ENCODE results near the gene TSHZ2.
"Not testable (repeated sequence)": the region's sequence is repeated elsewhere in the genome, so short reads cannot be mapped to it uniquely, and the experiment has no call there.

Gene TSHZ2

GRCh38 chr20:53502820-53503219, 530.7 kb downstream of the TSHZ2 start:
- Histone ChIP-seq H3K36me3 (ENCODE audit: insufficient read depth, low read length) (no peaks in the 10 kb centered on the region), H3K9me3 (ENCODE audit: control insufficient read depth, insufficient read depth, low read length) (no peaks in the 10 kb centered on the region; the same call in 1 of the 2 replicates), H3K4me1 (ENCODE audit: insufficient read depth, low read length) (no peaks in the 10 kb centered on the region; the same call in 1 of the 2 replicates), H3K9ac (ENCODE audit: low read depth, low read length) (peak overlapping the region; percentile 39; the same call in 1 of the 2 replicates)

GRCh38 chr20:53503517-53503919, 531.4 kb downstream of the TSHZ2 start:
- Histone ChIP-seq H3K36me3 (ENCODE audit: insufficient read depth, low read length) (no peaks in the 10 kb centered on the region), H3K9ac (ENCODE audit: low read depth, low read length) (peak overlapping the region; percentile 39; the same call in 1 of the 2 replicates), H3K4me1 (ENCODE audit: insufficient read depth, low read length) (no peaks in the 10 kb centered on the region; the same call in 1 of the 2 replicates), H3K9me3 (ENCODE audit: control insufficient read depth, insufficient read depth, low read length) (no peaks in the 10 kb centered on the region; the same call in 1 of the 2 replicates)

GRCh38 chr20:53504106-53504505, 531.9 kb downstream of the TSHZ2 start:
- H3K4me1 ChIP-seq (ENCODE audit: insufficient read depth, low read length); H3K9ac ChIP-seq (ENCODE audit: low read depth, low read length); H3K36me3 ChIP-seq (ENCODE audit: insufficient read depth, low read length); H3K9me3 ChIP-seq (ENCODE audit: control insufficient read depth, insufficient read depth, low read length): not testable (repeated sequence)

- no peaks in the 10 kb centered on the region for H3K4me1 ChIP-seq (ENCODE audit: insufficient read depth, low read length)
- H3K9me3 ChIP-seq (ENCODE audit: control insufficient read depth, insufficient read depth, low read length) = no peaks in the 10 kb centered on the region; the same call in 1 of the 2 replicates
- no peaks in the 10 kb centered on the region for H3K36me3 ChIP-seq (ENCODE audit: insufficient read depth, low read length)
- H3K9ac ChIP-seq (ENCODE audit: low read depth, low read length) = no peak overlapping the region
Observed at GRCh38 chr20:53510262-53510661, 538.1 kb downstream of the TSHZ2 start.

GRCh38 chr20:53510704-53511103, 538.5 kb downstream of the TSHZ2 start:
- Histone ChIP-seq H3K36me3 (ENCODE audit: insufficient read depth, low read length) (no peaks in the 10 kb centered on the region), H3K4me1 (ENCODE audit: insufficient read depth, low read length) (no peaks in the 10 kb centered on the region), H3K9ac (ENCODE audit: low read depth, low read length) (no peak overlapping the region), H3K9me3 (ENCODE audit: control insufficient read depth, insufficient read depth, low read length) (no peaks in the 10 kb centered on the region; the same call in 1 of the 2 replicates)

- Histone ChIP-seq H3K4me1 (ENCODE audit: insufficient read depth, low read length) (no peaks in the 10 kb centered on the region), H3K9me3 (ENCODE audit: control insufficient read depth, insufficient read depth, low read length) (no peaks in the 10 kb centered on the region; the same call in 1 of the 2 replicates), H3K9ac (ENCODE audit: low read depth, low read length) (no peak overlapping the region), H3K36me3 (ENCODE audit: insufficient read depth, low read length) (no peaks in the 10 kb centered on the region)
Observed at GRCh38 chr20:53512076-53512475, 539.9 kb downstream of the TSHZ2 start.

- no peak overlapping the region for H3K9ac ChIP-seq (ENCODE audit: low read depth, low read length)
- no peaks in the 10 kb centered on the region for H3K4me1 ChIP-seq (ENCODE audit: insufficient read depth, low read length)
- H3K9me3 ChIP-seq (ENCODE audit: control insufficient read depth, insufficient read depth, low read length) = no peaks in the 10 kb centered on the region; the same call in 1 of the 2 replicates
- no peaks in the 10 kb centered on the region for H3K36me3 ChIP-seq (ENCODE audit: insufficient read depth, low read length)
Observed at GRCh38 chr20:53513168-53513488, 541.0 kb downstream of the TSHZ2 start.

- Histone ChIP-seq H3K4me1 (ENCODE audit: insufficient read depth, low read length) (no peaks in the 10 kb centered on the region), H3K9me3 (ENCODE audit: control insufficient read depth, insufficient read depth, low read length) (no peaks in the 10 kb centered on the region; the same call in 1 of the 2 replicates), H3K36me3 (ENCODE audit: insufficient read depth, low read length) (no peaks in the 10 kb centered on the region), H3K9ac (ENCODE audit: low read depth, low read length) (no peak overlapping the region)
Observed at GRCh38 chr20:53513489-53514298, 541.5 kb downstream of the TSHZ2 start.

- H3K9me3 ChIP-seq (ENCODE audit: control insufficient read depth, insufficient read depth, low read length) = no peaks in the 10 kb centered on the region; the same call in 1 of the 2 replicates
- no peaks in the 10 kb centered on the region for H3K36me3 ChIP-seq (ENCODE audit: insufficient read depth, low read length)
- no peak overlapping the region for H3K9ac ChIP-seq (ENCODE audit: low read depth, low read length)
- no peaks in the 10 kb centered on the region for H3K4me1 ChIP-seq (ENCODE audit: insufficient read depth, low read length)
Observed at GRCh38 chr20:53515749-53516148, 543.6 kb downstream of the TSHZ2 start.

GRCh38 chr20:53517146-53517545, 545.0 kb downstream of the TSHZ2 start:
- Histone ChIP-seq H3K9me3 (ENCODE audit: control insufficient read depth, insufficient read depth, low read length) (no peaks in the 10 kb centered on the region), H3K4me1 (ENCODE audit: insufficient read depth, low read length) (no peaks in the 10 kb centered on the region), H3K9ac (ENCODE audit: low read depth, low read length) (no peak overlapping the region), H3K36me3 (ENCODE audit: insufficient read depth, low read length) (no peaks in the 10 kb centered on the region)

- H3K4me1 ChIP-seq (ENCODE audit: insufficient read depth, low read length); H3K36me3 ChIP-seq (ENCODE audit: insufficient read depth, low read length); H3K9ac ChIP-seq (ENCODE audit: low read depth, low read length); H3K9me3 ChIP-seq (ENCODE audit: control insufficient read depth, insufficient read depth, low read length): not testable (repeated sequence)
Observed at GRCh38 chr20:53521421-53521820, 549.3 kb downstream of the TSHZ2 start.

- H3K4me1 ChIP-seq (ENCODE audit: insufficient read depth, low read length) = no peaks in the 10 kb centered on the region
- H3K36me3 ChIP-seq (ENCODE audit: insufficient read depth, low read length) = no peaks in the 10 kb centered on the region
- no peak overlapping the region for H3K9ac ChIP-seq (ENCODE audit: low read depth, low read length)
- H3K9me3 ChIP-seq (ENCODE audit: control insufficient read depth, insufficient read depth, low read length) = no peaks in the 10 kb centered on the region
Observed at GRCh38 chr20:53522026-53522425, 549.9 kb downstream of the TSHZ2 start.

GRCh38 chr20:53522696-53523095, 550.5 kb downstream of the TSHZ2 start:
- no peak overlapping the region for H3K9ac ChIP-seq (ENCODE audit: low read depth, low read length)
- no peaks in the 10 kb centered on the region for H3K9me3 ChIP-seq (ENCODE audit: control insufficient read depth, insufficient read depth, low read length)
- H3K4me1 ChIP-seq (ENCODE audit: insufficient read depth, low read length) = no peaks in the 10 kb centered on the region
- no peaks in the 10 kb centered on the region for H3K36me3 ChIP-seq (ENCODE audit: insufficient read depth, low read length)

- H3K9ac ChIP-seq (ENCODE audit: low read depth, low read length); H3K4me1 ChIP-seq (ENCODE audit: insufficient read depth, low read length); H3K36me3 ChIP-seq (ENCODE audit: insufficient read depth, low read length); H3K9me3 ChIP-seq (ENCODE audit: control insufficient read depth, insufficient read depth, low read length): not testable (repeated sequence)
Observed at GRCh38 chr20:53523615-53524014, 551.5 kb downstream of the TSHZ2 start.

GRCh38 chr20:53524589-53525312, 552.6 kb downstream of the TSHZ2 start:
- Histone ChIP-seq H3K9ac (ENCODE audit: low read depth, low read length) (no peak overlapping the region), H3K9me3 (ENCODE audit: control insufficient read depth, insufficient read depth, low read length) (no peaks in the 10 kb centered on the region), H3K36me3 (ENCODE audit: insufficient read depth, low read length) (no peaks in the 10 kb centered on the region)

More at GRCh38 chr20:53524589-53525312, 552.6 kb downstream of the TSHZ2 start:
- H3K4me1 ChIP-seq (ENCODE audit: insufficient read depth, low read length) = no peaks in the 10 kb centered on the region

Data from ES-I3 (cell line).